Small intestine (tissue), 7 donors: ENCODE measurements around the gene ZNF474. TPM values are rescaled to one million over a fixed set of nuclear protein-coding genes. Genes with fewer than 3 reads are reported as not detected.

Experiments used
- DNase-seq, 2 donors: peaks; one replicate each; pipeline versions ENCODE4 v3.0.0 to v3.0.0-alpha.2; 2013
- FAIRE-seq: peaks from 2 replicates; lab custom pipeline; 2012; peaks lifted over from hg19 to GRCh38; lab: Jason Lieb, UNC
- H3K27ac ChIP-seq, 3 donors: one replicate each; pipeline ENCODE4 v1.5.1; 2013; ENCODE audit warnings: low read length in 2 of 3, mild to moderate bottlenecking in 2 of 3, control low read depth in 1 of 3, inconsistent platforms in 1 of 3, low read depth in 1 of 3, moderate library complexity in 1 of 3
- H3K27me3 ChIP-seq, 3 donors: one replicate each; pipeline ENCODE4 v1.6.1; 2013; ENCODE audit warnings: low read length in 3 of 3, inconsistent platforms in 1 of 3; ENCODE audit not compliant: control insufficient read depth in 3 of 3, insufficient read depth in 3 of 3
- H3K36me3 ChIP-seq, 3 donors: one replicate each; pipeline ENCODE4 v1.6.1; 2013; ENCODE audit warnings: low read length in 3 of 3, inconsistent platforms in 1 of 3, low read depth in 1 of 3, mild to moderate bottlenecking in 1 of 3, moderate library complexity in 1 of 3; ENCODE audit not compliant: control insufficient read depth in 3 of 3, insufficient read depth in 2 of 3
- H3K4me1 ChIP-seq, 3 donors: one replicate each; pipeline ENCODE4 v1.6.1; 2013; ENCODE audit warnings: low read length in 2 of 3, inconsistent platforms in 1 of 3, low read depth in 1 of 3, mild to moderate bottlenecking in 1 of 3, moderate library complexity in 1 of 3; ENCODE audit not compliant: control insufficient read depth in 3 of 3, insufficient read depth in 2 of 3
- H3K4me3 ChIP-seq, 3 donors: one replicate each; pipeline ENCODE4 v1.5.1; 2013; ENCODE audit warnings: low read length in 3 of 3, control low read depth in 1 of 3, inconsistent platforms in 1 of 3, low read depth in 1 of 3, mild to moderate bottlenecking in 1 of 3, moderate library complexity in 1 of 3
- H3K9me3 ChIP-seq, 2 donors: one replicate each; pipeline ENCODE4 v1.6.1; 2013; ENCODE audit warnings: low read depth in 1 of 2, low read length in 1 of 2; ENCODE audit not compliant: control insufficient read depth in 2 of 2, insufficient read depth in 1 of 2
- WGBS, 3 donors: extraction: QIAGEN DNeasy Blood & Tissue Kit; methylation state at CpG; one replicate each; pipeline ENCODE4 v1.1.7; 2013; 5-methylcytosine and 5-hydroxymethylcytosine counted together
- polyA plus RNA-seq, 4 donors: library from polyadenylated mRNA; stranded (reverse) in 3 of 4; unstranded in 1 of 4; fragments of 200-250 nt in 3 of 4; fragments of 120-200 nt in 1 of 4; gene quantifications; one replicate each; pipeline versions ENCODE4 v1.2.1 to v1.2.3, GENCODE V29; 2013
- donor health status: healthy with polysubstance abuse.
- donor health status: control.
- donor health status: control.
- donor health status: Bipolar disorder and iron deficiency.
- donor health status: healthy.

Gene ZNF474
- polyA plus RNA-seq, 4 donors: 0.04 to 0.07 TPM; not detected in 2

DNA sequence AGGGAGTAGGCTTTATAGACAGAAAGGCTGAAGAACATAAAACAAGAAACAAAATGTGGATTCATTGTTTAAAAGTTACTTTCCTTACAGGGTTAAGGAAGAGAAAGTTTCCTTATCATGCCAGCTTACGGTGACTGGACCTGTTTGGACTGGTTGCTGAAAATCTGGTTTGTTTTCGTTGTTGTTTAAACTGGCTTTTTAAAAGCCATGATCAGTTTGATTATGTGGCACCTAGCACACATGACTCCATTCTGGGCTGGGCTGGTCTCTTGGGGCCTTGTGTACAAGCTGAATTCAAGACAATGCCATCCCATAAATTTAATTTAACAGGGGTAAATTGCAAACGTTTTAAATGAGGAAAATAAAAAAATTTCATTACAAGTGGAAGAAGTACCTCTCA, 18.4 kb upstream of the ZNF474 start:
- no peaks in the 10 kb centered on the region for H3K27me3 ChIP-seq
- no peak for FAIRE-seq
- no peaks in the 10 kb centered on the region for H3K9me3 ChIP-seq
- no peak overlapping the region for H3K27ac ChIP-seq
- 27 to 54% (median 31%) methylated on average over 3 of the region's 3 CpGs for WGBS, 3 donors
- H3K4me1 ChIP-seq: no peaks in the 10 kb centered on the region
- H3K4me3 ChIP-seq: no peak overlapping the region
- no peaks in the 10 kb centered on the region for H3K36me3 ChIP-seq
- DNase-seq: no peak

DNA sequence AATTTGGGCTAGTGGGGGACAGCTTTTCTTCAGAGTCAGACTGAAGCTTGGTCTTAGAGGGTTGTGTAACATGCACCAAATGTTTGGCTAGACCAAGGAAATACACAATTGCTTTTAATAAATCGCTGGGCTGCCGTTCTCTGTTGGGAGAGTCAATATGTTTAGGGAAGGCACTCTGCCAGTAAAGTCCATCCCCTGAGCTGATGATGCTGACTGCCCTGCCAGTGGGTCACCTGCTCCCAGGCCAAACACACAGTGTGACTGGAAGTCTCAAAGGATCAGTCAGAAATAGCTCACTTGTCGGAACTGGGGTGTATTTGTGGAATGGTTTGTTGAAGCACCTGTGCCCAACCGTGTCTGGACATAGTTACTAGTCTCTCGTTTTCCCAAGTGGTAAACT, 17.9 kb upstream of the ZNF474 start:
- no peak for DNase-seq
- no peak overlapping the region for H3K27ac ChIP-seq
- no peaks in the 10 kb centered on the region for H3K4me1 ChIP-seq
- no peaks in the 10 kb centered on the region for H3K27me3 ChIP-seq
- FAIRE-seq: no peak
- WGBS, 3 donors: 72 to 81% (median 73%) methylated on average over 5 of the region's 5 CpGs
- no peaks in the 10 kb centered on the region for H3K9me3 ChIP-seq
- no peak overlapping the region for H3K4me3 ChIP-seq
- H3K36me3 ChIP-seq: no peaks in the 10 kb centered on the region

DNA sequence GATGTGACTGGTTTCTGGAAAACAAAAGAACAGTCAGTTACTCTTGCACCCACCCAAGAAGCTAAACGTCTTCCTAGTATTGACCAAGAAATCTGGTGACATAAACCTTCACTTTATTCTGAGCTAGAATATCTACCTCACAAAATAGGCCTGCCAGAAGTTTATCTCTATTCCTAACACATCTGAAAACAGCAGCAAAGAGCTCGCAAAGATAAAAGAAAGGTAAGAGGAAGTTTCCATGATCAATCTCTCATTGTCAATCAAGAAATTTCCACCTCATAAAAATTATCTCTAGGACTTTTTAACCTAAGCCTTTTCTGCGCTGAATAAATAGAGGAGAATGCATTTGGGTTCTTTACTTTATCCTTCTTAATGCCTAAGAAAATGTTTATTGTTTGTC, 17.3 kb upstream of the ZNF474 start:
- H3K4me3 ChIP-seq: no peak overlapping the region
- FAIRE-seq: no peak
- H3K36me3 ChIP-seq: no peaks in the 10 kb centered on the region
- H3K27ac ChIP-seq: no peak overlapping the region
- H3K27me3 ChIP-seq: no peaks in the 10 kb centered on the region
- H3K9me3 ChIP-seq: no peaks in the 10 kb centered on the region
- DNase-seq: no peak
- 22 to 44% (median 27%) methylated on average over 3 of the region's 3 CpGs for WGBS, 3 donors
- no peaks in the 10 kb centered on the region for H3K4me1 ChIP-seq

DNA sequence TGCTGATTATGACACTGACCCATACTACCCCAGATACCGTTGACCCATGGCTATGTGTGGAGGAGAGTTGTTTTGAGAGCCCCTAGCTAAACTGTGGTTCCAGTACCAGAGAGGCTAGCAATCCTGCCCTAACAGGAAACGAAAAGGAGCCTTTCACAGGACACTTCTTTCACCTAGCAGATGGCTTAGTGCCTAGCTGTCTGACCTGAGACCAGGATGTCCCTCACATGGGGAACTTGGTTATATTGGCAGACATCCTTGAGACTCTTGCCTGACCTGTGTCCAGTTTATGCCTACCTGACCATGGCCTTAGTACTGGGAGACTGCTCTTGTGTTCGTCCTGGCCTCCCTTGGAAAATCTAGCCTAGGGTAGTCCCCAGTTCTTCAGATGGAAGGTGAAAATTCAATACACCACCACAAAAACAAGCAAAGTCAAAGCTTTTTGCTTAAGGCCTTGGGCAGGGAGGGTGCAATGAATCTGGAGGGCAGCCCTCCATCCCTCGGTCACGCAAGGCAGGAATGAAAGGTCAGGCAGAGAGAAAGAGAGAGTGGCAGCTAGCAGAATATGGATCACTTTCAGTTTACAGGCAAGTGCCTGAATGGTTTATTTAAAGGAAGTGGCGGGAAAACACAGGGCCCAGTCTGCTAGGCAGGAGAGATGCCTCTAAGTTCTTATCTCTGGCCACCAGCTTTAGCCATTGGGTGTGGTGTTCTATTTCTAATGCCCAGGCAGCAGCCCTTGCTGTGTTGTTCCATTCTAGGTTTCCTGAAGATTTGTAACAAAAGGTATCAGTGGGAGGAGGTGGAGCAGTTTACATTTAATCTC, 16.4 kb upstream of the ZNF474 start:
- H3K27me3 ChIP-seq: no peaks in the 10 kb centered on the region
- H3K27ac ChIP-seq: no peak overlapping the region
- FAIRE-seq (no peak), DNase-seq (no peak)
- no peak overlapping the region for H3K4me3 ChIP-seq
- WGBS, 3 donors: 60 to 76% (median 70%) methylated on average over 6 of the region's 6 CpGs
- no peaks in the 10 kb centered on the region for H3K36me3 ChIP-seq
- H3K9me3 ChIP-seq: no peaks in the 10 kb centered on the region
- no peaks in the 10 kb centered on the region for H3K4me1 ChIP-seq

DNA sequence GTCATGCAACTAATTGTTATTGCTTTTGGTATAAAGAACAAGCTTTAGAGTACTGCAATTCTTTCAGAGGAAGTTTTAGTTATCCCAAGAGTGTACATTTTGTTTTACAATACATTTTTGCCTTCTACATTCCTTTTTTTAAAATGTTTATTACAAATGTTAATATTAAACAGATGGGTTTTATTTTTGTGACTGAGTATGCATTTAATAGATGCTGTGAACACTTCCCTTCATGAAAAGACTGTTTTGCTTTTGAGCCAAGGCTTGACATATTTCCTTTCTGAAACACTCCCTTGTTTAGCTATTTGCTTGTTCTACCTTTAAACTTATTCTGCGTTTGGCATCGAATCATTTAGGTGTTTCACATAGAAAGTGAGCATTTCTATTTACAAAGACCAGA, 14.8 kb upstream of the ZNF474 start:
- H3K27me3 ChIP-seq: no peaks in the 10 kb centered on the region
- H3K4me3 ChIP-seq: no peak overlapping the region
- no peaks in the 10 kb centered on the region for H3K36me3 ChIP-seq
- no peak for DNase-seq
- H3K27ac ChIP-seq: no peak overlapping the region
- H3K9me3 ChIP-seq: no peaks in the 10 kb centered on the region
- 79 to 94% (median 88%) methylated on average over 2 of the region's 2 CpGs for WGBS, 3 donors
- H3K4me1 ChIP-seq: no peaks in the 10 kb centered on the region
- FAIRE-seq: no peak

DNA sequence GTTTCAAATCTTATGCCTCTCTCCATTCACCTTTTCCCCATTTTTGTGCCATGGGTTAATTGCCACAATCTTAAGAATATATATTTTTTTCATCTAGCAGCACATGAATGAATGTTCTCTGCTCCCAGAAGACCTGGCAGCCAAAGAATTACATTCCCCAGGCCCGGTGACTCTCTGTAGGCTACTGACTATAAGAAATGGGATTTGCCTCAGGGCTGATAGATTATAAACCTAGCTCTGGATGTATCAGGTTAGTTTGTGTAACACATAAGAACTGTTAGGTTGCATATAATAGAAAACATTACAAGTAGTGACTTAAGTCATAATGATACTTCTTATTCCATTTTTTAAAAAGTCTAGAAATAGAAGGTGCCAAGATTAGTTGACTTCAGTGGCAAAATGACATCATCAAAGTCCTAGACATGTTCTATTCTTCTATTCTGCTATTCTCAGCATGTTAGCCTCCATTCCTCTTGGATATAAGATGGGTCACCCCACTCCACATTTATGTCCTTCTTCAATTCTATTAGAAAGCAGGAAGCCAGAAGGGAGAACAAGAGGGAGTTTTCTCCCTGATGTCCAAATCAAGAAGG, 10.9 kb upstream of the ZNF474 start:
- peaks cover 0 to 13% (median 0%) of the 10 kb centered on the region in 3 donors for H3K27me3 ChIP-seq
- H3K4me1 ChIP-seq: no peaks in the 10 kb centered on the region
- H3K9me3 ChIP-seq: no peaks in the 10 kb centered on the region
- no peak overlapping the region for H3K27ac ChIP-seq
- H3K36me3 ChIP-seq: no peaks in the 10 kb centered on the region
- no peak overlapping the region for H3K4me3 ChIP-seq
- DNase-seq: no peak
- FAIRE-seq: no peak
- 74 to 90% (median 90%) methylated on average over 1 of the region's 1 CpG for WGBS, 3 donors

DNA sequence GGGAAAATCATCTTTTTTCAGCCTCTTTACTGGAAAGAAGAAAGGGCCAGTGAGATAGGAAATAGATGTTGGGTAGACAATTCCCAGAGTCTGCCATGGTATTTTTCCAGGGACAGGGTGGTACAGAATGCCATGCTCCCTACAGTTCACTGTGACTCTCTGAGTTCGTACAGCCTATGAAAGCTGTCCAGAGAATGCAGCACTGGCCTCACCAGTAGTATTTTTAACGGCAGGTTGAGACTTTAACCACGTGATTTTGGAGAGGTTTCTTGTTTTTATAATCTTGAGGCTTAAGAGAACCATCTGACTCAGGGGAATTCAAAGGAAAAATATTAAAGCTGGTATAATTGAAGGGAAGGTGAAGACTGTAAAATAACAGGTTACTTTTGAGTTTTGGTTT, 10.1 kb upstream of the ZNF474 start:
- H3K4me1 ChIP-seq: no peaks in the 10 kb centered on the region
- DNase-seq (no peak), FAIRE-seq (no peak)
- no peak overlapping the region for H3K27ac ChIP-seq
- H3K9me3 ChIP-seq: no peaks in the 10 kb centered on the region
- WGBS, 3 donors: 69 to 75% (median 75%) methylated on average over 3 of the region's 3 CpGs
- peaks cover 0 to 13% (median 0%) of the 10 kb centered on the region in 3 donors for H3K27me3 ChIP-seq
- H3K36me3 ChIP-seq: no peaks in the 10 kb centered on the region
- no peak overlapping the region for H3K4me3 ChIP-seq

DNA sequence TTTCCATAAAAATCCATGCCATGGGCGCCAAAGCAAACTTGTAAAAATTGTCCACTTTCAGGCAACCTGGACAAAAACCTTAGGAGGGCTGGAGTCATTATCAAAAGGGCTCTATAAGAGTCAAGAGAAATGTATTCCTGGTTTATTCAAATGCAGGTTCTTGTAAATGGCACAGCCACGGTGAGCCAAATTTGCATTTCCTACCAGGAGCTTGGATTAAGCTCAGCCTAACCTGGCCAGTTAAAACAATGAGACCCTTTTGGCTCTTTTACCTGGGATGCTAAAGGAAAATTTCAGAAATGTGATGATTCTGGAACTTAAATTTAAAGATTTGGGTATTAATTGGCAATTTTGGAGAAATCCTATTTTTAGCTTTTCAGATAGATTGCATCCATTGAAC, 8.9 kb upstream of the ZNF474 start:
- Histone ChIP-seq H3K36me3 (no peaks in the 10 kb centered on the region), H3K27me3 (peaks cover 0 to 13% (median 0%) of the 10 kb centered on the region in 3 donors), H3K4me1 (no peaks in the 10 kb centered on the region), H3K4me3 (no peak overlapping the region), H3K9me3 (no peaks in the 10 kb centered on the region), H3K27ac (no peak overlapping the region)
- DNase-seq (no peak), FAIRE-seq (no peak)
- WGBS, 3 donors: 70 to 83% (median 77%) methylated on average over 2 of the region's 2 CpGs
